Large intestine (tissue), 12 donors: ENCODE measurements around the gene LACTBL1. TPM values are rescaled to one million over a fixed set of nuclear protein-coding genes. Genes with fewer than 3 reads are reported as not detected.
A peak's percentile ranks its signal among the peaks of the same experiment; 100 is the strongest.
"Not testable (repeated sequence)": the region's sequence is repeated elsewhere in the genome, so short reads cannot be mapped to it uniquely, and the experiment has no call there.

Source experiments
- DNase-seq, 2 donors: peaks; one replicate each; pipeline versions ENCODE4 v3.0.0 to v3.0.0-alpha.2; 2013
- H3K27ac ChIP-seq: one replicate; pipeline ENCODE4 v1.5.1; 2013; ENCODE audit warnings: low read length
- H3K27me3 ChIP-seq: 2 replicates; pipeline ENCODE4 v1.6.1; 2013; ENCODE audit warnings: low read length; ENCODE audit not compliant: control insufficient read depth, insufficient read depth
- H3K36me3 ChIP-seq: 2 replicates; pipeline ENCODE4 v1.6.1; 2013; ENCODE audit warnings: low read length; ENCODE audit not compliant: control insufficient read depth, insufficient read depth
- H3K4me1 ChIP-seq: one replicate; pipeline ENCODE4 v1.6.1; 2013; ENCODE audit warnings: low read length; ENCODE audit not compliant: control insufficient read depth, insufficient read depth
- H3K4me3 ChIP-seq: one replicate; pipeline ENCODE4 v1.5.1; 2013; ENCODE audit warnings: low read length
- H3K9me3 ChIP-seq: one replicate; pipeline ENCODE4 v1.6.1; 2013; ENCODE audit warnings: mild to moderate bottlenecking, low read depth, low read length, moderate library complexity; ENCODE audit not compliant: control insufficient read depth
- WGBS: methylation state at CpG from one replicate; pipeline ENCODE4 v1.1.5; 2013; ENCODE audit warnings: low lambda C conversion rate; ENCODE audit not compliant: insufficient coverage; 5-methylcytosine and 5-hydroxymethylcytosine counted together
- long read RNA-seq, 11 donors: transcript quantifications; one replicate each; lab custom pipeline, GENCODE V29; 2026
- polyA plus RNA-seq: library from polyadenylated mRNA; unstranded; fragments of 120-200 nt; gene quantifications from one replicate; pipeline ENCODE4 v1.2.1, GENCODE V29; 2013

LACTBL1 gene
- not detected for polyA plus RNA-seq
- long read RNA-seq, donor 1: 0 reads
- long read RNA-seq, donor 2: 0 reads
- long read RNA-seq, donor 3: 0 reads
- long read RNA-seq, donor 4: 0 reads
- long read RNA-seq, donor 5: 0 reads
- long read RNA-seq, donor 6: 0 reads
- long read RNA-seq, donor 7: 0 reads
- long read RNA-seq, donor 8: 0 reads
- long read RNA-seq, donor 9: 0 reads
- long read RNA-seq, donor 10: 0 reads
- long read RNA-seq, donor 11: 0 reads

DNA sequence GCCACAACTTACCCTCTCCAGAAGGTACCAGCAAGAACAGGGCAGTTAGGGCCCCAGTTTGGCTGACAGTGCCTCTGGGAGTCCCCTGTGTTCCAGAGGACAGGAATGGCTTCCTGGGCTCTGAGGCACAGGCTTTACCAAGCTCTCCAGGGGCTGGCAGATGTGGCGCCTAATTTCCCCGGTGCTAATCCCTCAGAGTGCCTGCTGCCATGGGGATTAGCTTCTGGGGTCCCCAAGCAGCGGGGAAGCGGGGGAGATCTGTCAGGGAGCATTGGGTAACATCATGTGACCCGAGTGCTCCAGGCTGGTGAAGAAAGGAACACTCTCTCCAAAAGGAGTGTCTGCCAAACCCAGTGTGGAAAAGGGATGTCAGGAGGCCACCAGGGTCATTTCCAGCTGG lies at the start of gene LACTBL1:
LACTBL1 (minus strand) TSS at position 107 of the 400 bp plus-strand sequence. CDS start 550 bp downstream, outside the sequence.
- H3K4me3 ChIP-seq: no peak within 1 kb of the TSS
- no peaks in the 10 kb centered on the region for H3K9me3 ChIP-seq
- no peaks in the 10 kb centered on the region for H3K4me1 ChIP-seq
- no CpG with 5 or more reads among the region's 5 CpGs for WGBS
- no peaks in the 10 kb centered on the region for H3K36me3 ChIP-seq
- no peak within 1 kb of the TSS for H3K27ac ChIP-seq
- H3K27me3 ChIP-seq: peaks cover 3% of the 10 kb centered on the region
- no peak for DNase-seq

DNA sequence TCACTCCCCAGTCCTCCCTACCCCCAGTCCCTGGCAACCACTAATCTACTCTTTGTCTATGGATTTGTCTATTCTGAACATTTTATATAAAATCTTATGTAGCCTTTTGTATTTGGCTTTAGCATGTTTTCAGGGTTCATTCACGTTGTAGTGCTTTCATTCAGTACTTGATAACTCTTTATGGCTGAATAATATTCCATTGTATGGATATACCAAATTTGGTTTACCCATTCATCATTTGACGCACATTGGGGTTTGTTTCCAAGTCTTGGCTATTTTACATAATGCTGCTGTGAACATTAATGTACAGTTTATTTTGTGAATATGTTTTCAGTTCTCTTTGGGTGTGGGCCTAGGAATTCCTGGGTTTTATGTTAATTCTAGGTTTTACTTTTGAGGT lies 49.2 kb upstream of the LACTBL1 start:
- H3K4me3 ChIP-seq: no peak overlapping the region
- DNase-seq: no peak
- WGBS: 100% methylated on average over 2 of the region's 2 CpGs
- H3K27ac ChIP-seq: no peak overlapping the region
- no peaks in the 10 kb centered on the region for H3K27me3 ChIP-seq
- H3K4me1 ChIP-seq: no peaks in the 10 kb centered on the region
- H3K36me3 ChIP-seq: no peaks in the 10 kb centered on the region
- H3K9me3 ChIP-seq: no peaks in the 10 kb centered on the region

- 43% methylated on average over 1 of the region's 7 CpGs for WGBS
- H3K27me3 ChIP-seq: no peaks in the 10 kb centered on the region
- H3K4me1 ChIP-seq: no peaks in the 10 kb centered on the region
- H3K36me3 ChIP-seq: no peaks in the 10 kb centered on the region
- peak; percentile 5 to 62 for DNase-seq
- no peaks in the 10 kb centered on the region for H3K9me3 ChIP-seq
- H3K27ac ChIP-seq: peak overlapping the region; percentile 71
- peak overlapping the region; percentile 99 for H3K4me3 ChIP-seq
Observed at GRCh38 chr1:23020706-23021405, 48.2 kb upstream of the LACTBL1 start.

DNA sequence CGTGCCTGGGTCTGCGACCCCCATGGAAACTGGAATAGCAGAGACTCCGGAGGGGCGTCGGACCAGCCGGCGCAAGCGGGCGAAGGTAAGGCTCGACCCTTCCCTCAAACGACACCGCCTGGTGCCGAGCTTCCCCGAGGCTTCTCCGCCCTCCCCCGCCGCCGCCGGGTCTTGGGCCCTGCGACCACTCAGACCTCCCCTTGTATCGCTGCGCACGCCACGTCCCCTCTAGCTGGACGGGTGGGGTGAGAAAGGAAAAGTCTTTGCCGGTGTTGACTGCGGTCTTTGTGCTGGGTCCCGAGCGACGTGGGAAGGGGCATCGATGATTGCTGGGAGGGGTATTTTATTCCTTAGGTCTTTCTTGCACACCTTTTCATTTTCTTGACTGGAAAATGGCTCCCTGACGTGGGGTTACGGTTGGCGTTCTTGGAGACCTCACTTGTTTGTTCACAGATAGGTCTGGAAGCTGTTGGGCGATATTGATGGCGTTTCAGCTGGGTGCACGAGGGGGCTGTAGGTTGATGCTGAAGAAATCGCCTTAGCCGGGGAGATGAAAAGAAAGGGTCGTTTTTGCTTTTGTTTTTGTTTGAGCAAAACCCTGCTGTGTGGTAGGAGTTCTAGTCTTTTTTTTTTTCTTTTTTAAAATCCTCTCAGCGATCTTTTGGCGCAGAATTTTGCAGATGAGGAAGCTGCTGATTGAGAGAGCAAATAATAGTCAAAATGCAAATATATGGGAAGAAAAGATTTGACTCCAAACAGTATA lies 47.4 kb upstream of the LACTBL1 start:
- DNase-seq: peak; percentile 25 to 78
- no peaks in the 10 kb centered on the region for H3K36me3 ChIP-seq
- no peaks in the 10 kb centered on the region for H3K4me1 ChIP-seq
- WGBS: 0% methylated on average over 4 of the region's 42 CpGs
- no peaks in the 10 kb centered on the region for H3K9me3 ChIP-seq
- H3K4me3 ChIP-seq: peak overlapping the region; percentile 99
- peak overlapping the region; percentile 71 for H3K27ac ChIP-seq
- H3K27me3 ChIP-seq: no peaks in the 10 kb centered on the region

DNA sequence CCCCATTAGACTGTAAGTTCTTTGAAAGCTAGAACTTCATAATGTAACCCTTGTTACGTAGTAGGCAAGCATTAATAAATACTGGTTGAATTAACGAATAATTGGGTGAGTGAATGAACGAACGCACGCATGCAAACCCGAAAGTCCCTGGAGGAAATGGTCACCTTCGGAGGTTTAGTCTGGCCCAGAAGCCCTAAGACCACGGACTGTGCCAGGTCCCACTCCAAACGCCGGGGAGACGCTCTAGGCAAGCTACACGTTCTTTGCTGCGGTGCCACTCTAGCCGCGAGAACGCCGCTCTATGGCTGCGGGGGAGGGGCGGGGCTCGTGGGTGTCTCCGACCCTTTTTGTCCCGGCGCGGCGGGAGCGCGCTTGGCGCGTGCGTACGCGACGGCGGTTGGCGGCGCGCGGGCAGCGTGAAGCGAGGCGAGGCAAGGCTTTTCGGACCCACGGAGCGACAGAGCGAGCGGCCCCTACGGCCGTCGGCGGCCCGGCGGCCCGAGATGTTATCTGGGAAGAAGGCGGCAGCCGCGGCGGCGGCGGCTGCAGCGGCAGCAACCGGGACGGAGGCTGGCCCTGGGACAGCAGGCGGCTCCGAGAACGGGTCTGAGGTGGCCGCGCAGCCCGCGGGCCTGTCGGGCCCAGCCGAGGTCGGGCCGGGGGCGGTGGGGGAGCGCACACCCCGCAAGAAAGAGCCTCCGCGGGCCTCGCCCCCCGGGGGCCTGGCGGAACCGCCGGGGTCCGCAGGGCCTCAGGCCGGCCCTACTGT lies 46.6 kb upstream of the LACTBL1 start, which contains the start of gene KDM1A:
KDM1A (plus strand) TSS at position 375 of the 769 bp plus-strand sequence; CDS start at position 504, 129 bp downstream.
- no peaks in the 10 kb centered on the region for H3K27me3 ChIP-seq
- WGBS: no CpG with 5 or more reads among the region's 85 CpGs
- no peaks in the 10 kb centered on the region for H3K9me3 ChIP-seq
- no peaks in the 10 kb centered on the region for H3K36me3 ChIP-seq
- H3K27ac ChIP-seq: peak within 1 kb of the TSS; percentile 71
- H3K4me3 ChIP-seq: peak within 1 kb of the TSS; percentile 99
- peak; percentile 98 to 99 for DNase-seq
- H3K4me1 ChIP-seq: no peaks in the 10 kb centered on the region

GRCh38 chr1:23018661-23019093 lies 46.0 kb upstream of the LACTBL1 start:
- Histone ChIP-seq H3K27me3 (no peaks in the 10 kb centered on the region), H3K4me1 (no peaks in the 10 kb centered on the region), H3K27ac (peak overlapping the region; percentile 71), H3K36me3 (no peaks in the 10 kb centered on the region), H3K4me3 (peak overlapping the region; percentile 99), H3K9me3 (no peaks in the 10 kb centered on the region)
- no peak for DNase-seq
- WGBS: 93% methylated on average over 2 of the region's 10 CpGs

GRCh38 chr1:23013657-23014056 lies 41.0 kb upstream of the LACTBL1 start:
- H3K27me3 ChIP-seq: no peaks in the 10 kb centered on the region
- no peaks in the 10 kb centered on the region for H3K36me3 ChIP-seq
- no peaks in the 10 kb centered on the region for H3K4me1 ChIP-seq
- WGBS: no CpG with 5 or more reads among the region's 3 CpGs
- H3K27ac ChIP-seq: no peak overlapping the region
- H3K9me3 ChIP-seq: no peaks in the 10 kb centered on the region
- no peak overlapping the region for H3K4me3 ChIP-seq
- peak; percentile 7 to 24 for DNase-seq

- 80% methylated on average over 1 of the region's 8 CpGs for WGBS
- H3K9me3 ChIP-seq, H3K27ac ChIP-seq, H3K4me1 ChIP-seq, H3K27me3 ChIP-seq, H3K4me3 ChIP-seq, DNase-seq, H3K36me3 ChIP-seq: not testable (repeated sequence)
Observed at GRCh38 chr1:23010025-23010424, 37.4 kb upstream of the LACTBL1 start.

DNA sequence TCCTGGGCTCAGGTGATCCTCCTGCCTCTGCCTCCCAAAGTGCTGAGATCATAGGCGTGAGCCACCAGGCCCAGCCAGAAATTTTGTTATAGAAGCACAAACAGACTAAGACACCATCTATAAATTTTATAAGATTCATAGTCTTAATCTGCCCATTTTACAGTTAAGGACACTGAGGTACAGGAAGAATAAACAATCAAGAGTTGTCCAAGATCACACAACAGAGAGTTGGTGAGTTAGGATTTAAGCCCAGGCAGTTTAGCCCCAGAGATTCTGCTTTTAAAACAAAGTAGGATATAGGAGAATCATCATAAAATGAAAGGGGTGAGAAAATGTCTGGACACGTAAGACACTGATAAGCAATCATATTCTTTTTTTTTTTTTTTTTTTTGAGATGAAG lies 36.2 kb upstream of the LACTBL1 start:
- no peaks in the 10 kb centered on the region for H3K4me1 ChIP-seq
- no peak overlapping the region for H3K27ac ChIP-seq
- WGBS: no CpG with 5 or more reads among the region's 2 CpGs
- DNase-seq: no peak
- no peaks in the 10 kb centered on the region for H3K27me3 ChIP-seq
- no peaks in the 10 kb centered on the region for H3K36me3 ChIP-seq
- H3K9me3 ChIP-seq: no peaks in the 10 kb centered on the region
- H3K4me3 ChIP-seq: no peak overlapping the region

GRCh38 chr1:23007106-23007505 lies 34.4 kb upstream of the LACTBL1 start:
- no peak for DNase-seq
- no CpG with 5 or more reads among the region's 4 CpGs for WGBS
- Histone ChIP-seq H3K9me3 (no peaks in the 10 kb centered on the region), H3K36me3 (no peaks in the 10 kb centered on the region), H3K4me3 (no peak overlapping the region), H3K4me1 (no peaks in the 10 kb centered on the region), H3K27ac (no peak overlapping the region), H3K27me3 (no peaks in the 10 kb centered on the region)
